Ammon's horn (tissue), 1 donor: ENCODE measurements around the gene PLCB1.

Experiments
- DNase-seq: peaks from one replicate; pipeline ENCODE4 v3.0.0-alpha.2; 2016; ENCODE audit warnings: low spot score

Gene PLCB1

DNA sequence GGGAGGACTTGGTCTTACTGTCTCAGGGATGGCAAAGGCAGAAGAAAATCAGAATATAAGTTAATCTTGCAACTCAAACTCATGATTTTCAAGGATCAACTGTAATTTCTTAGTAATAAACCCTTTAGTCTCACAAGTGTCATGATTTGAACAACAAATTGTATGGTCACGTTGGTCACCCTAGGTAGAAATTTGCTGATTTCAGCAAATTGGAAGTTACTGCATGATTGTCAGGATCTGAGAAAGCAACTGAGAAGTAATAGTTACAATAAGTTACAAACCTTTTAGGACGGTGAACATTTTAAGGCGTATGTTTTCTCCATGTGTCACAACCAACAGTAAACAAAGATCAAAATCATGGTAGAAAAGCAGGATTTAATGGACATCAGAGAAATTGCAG, 375.2 kb downstream of the PLCB1 start:
- no peak for DNase-seq

DNA sequence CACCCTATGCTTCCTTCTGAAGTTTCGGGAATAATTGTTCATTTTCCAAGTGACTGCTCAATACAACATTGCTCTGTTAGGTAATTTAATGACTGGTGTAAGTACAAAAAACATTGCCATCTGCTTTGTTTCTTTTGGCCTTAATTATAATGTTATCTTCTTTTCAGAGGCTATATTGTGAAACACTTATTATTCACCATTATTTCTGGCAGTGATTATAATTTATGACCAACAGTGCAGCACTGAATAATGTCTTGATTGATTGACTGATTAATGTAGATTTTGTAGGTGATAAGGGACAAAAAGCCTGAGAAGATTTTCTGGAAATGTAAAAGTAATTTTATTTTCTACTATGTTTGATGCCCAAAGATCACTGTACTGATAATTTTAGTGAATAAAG, 377.7 kb downstream of the PLCB1 start:
- no peak for DNase-seq

DNA sequence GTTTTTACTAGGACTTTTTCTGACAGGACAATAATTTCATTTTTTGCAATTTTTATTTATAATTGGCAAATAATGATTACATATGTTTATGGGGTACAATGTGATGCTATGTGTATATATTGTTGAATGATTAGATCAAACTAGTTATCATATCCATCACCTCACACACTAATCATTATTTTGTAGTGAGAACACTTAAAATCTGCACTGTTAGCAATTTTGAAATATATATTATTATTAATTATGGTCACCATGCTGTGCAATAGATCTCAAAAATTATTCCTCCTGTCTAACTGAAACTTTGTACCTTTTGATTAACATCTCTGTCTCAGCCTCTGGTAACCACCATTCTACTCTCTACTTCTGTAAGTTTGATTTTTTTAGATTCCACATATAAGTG, 378.7 kb downstream of the PLCB1 start:
- DNase-seq = no peak

DNA sequence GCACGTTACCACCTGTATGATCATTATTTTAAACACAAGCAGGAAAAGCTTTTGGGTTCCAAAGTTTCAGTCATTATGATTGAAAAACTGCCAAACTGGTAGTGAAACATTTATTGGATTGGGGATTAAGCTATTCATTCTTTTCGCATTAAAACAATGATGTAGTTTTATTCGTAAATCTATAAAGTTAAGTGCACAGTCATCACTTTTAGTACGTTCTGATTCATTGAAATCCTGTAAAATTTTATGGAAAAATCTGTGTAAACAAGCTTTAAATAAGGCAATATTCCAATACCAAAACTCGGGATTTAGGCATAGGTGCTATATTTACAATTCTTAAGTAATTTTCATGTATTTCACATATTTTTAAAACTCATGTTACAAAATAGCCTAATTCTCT, 379.9 kb downstream of the PLCB1 start:
- no peak for DNase-seq

DNA sequence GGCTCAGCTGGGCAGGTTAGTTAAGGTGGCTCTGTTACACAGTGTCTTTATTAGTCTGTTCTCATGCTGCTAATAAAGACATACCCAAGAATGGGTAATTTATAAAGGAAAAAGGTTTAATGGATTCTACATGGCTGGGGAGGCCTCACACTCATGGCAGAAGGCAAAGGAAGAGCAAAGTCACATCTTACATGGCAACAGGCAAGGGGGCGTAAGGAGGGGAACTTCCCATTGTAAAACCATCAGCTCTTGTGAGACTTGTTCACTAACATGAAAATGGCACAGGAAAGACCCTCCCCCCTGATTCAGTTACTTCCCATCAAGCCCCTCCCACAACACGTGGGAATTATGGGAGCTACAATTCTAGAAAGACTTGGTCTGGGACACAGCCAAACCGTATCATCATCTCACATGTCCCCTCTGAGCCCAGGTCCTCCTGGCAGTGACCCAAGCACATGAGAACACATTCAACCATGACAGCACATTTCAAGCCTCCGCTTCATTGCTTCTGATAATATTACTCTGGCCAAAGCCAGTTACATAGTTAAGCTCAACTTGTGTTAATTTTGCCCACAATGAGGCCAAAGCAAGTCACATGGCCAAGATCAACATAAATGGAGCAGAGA, 383.9 kb downstream of the PLCB1 start:
- no peak for DNase-seq

DNA sequence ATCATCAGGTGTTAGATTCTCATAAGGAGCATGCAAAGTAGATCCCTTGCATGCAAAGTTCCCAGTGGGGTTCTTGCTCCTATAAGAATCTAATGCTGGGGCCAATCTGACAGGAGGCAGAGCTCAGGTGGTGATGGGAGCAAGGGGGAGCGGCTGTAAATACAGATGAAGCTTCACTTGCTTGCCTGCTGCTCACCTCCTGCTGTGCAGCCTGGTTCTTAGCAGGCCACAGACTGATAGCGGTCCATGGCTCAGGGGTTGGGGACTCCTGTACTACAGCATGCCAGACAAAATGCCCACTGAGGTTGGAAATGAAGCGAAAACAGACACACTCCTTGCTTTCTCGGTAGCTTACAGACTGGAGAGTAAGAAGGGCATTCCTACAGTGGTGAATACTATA, 386.8 kb downstream of the PLCB1 start:
- DNase-seq = no peak

DNA sequence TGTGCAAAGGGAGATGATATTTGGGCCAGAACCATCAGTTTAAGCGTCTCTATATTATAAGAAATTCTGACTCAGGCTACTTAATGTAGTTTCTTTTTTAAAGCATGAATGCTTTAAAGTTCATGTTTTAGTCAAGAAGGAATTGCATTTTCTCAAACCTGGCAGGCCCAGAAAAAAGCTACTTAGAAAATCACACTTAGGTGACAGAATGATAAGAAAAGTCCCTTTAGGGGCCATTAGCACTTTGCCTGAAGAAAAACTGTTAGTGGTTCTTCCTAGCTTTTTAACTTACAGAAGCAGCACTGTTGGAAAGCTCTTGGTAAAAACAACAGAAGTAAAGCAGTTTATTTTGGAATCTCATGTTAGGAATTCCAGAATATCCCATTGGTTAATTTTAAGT, 387.8 kb downstream of the PLCB1 start:
- no peak for DNase-seq

DNA sequence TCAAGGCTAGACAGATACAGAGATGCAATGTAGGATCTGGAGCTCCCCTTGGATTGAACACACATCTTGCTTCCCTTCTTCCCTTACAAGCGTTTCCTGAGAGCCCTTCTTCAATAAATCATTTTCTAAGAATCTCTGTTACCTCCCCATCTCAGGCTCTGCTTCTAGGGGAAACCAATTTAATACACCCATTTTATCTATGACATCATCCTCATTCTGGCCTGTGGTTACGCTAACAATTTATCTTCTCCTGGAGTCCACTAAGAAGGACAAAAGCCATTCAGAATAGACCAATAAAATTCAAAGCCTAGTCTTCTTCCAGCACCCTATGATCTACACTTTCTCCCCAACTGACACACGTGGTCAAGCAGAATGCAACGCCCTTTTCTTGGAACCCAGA, 390.1 kb downstream of the PLCB1 start:
- DNase-seq = no peak

DNA sequence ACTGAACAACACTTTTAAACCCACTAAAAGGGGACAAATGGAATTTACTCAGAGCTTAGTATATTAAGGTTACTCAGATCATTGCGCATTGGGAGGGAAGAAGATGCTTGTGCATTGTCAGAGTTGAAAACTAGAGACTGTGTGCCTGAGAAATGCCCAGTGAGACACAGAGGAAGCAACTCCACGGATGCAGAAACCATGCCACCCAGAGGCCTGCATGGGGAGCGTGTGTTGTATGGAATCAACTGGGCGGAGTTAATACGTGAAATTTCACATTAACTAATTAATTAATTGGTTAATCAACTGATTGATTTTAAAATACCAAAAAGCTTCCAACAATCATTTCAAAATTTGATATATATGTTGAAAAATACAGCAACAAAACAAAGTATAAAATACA, 391.6 kb downstream of the PLCB1 start:
- no peak for DNase-seq

DNA sequence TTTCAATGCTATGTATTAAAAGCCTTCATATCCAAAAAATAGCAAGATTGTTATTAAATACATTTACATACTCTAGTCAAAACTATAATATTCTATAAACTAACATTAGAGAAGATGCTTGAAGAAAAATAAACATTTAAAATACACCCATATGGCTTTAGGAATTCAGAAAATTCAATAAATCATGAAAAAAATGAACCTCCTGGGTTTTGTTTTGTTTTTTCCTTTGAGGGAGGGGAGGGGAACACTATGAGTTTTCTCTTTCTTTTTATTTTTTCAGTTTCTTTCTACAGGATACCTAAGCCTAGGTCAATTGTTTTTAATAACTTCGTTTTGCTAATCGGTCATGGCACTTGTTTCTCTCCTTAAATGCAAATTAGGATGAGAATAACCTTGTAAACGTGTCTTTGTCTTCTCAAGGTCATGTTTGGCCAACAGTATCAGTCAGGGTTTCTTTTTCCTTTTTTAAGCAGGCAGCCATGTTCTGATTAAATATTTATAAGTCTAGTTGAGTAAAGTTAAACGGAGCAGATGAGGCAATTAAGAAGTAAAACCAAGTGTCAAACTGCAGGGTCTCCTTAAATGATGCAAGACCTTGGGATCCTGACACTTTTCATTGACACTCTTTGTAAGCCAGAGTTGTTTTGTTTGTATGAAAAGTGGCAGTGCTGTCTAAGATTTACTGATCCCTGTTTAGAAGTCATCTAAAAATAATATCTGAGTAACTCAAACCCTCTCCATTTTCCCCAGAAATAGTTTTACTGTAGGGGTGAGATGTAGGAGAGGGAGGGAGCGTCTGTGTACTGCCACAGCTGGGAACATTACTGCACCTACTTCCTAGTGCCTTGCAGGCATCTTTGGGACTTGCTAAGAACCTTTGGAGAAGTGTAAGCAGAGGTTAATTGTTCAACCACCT, 392.3 kb downstream of the PLCB1 start:
- DNase-seq = no peak

DNA sequence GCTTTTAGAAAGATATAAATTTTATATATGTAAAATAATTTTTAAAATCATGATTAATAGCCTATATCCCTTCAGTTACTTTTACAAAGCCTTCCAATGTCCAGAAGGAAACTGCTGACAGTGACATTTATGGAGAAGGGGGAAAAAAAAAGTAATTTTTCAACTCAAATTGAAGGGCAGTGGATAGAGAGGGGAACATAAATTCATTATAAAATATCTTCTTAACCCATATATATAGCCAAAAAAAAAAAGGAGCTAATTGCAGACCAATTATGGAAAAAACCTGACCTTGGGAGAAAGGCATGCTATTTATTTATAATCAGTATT, 392.9 kb downstream of the PLCB1 start:
- DNase-seq = no peak

DNA sequence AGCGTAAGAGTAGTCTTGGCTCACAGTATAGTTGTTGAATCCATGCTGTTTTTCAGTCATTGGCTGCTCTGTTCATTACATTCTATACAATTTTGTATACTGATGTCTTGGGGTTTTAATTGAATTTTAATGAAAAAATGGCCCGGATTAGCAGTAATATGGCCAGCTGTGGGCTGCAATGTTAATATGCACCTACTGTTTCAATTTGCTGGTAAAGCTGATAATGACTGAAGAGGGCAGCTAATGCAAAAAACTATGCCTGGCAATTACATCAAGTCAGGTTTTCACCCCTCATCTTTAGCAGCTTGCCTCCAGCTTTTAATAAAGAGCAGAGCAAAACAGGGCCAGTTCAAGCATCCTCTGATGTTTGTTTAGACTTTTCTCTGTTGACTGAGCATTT, 394.5 kb downstream of the PLCB1 start:
- no peak for DNase-seq

DNA sequence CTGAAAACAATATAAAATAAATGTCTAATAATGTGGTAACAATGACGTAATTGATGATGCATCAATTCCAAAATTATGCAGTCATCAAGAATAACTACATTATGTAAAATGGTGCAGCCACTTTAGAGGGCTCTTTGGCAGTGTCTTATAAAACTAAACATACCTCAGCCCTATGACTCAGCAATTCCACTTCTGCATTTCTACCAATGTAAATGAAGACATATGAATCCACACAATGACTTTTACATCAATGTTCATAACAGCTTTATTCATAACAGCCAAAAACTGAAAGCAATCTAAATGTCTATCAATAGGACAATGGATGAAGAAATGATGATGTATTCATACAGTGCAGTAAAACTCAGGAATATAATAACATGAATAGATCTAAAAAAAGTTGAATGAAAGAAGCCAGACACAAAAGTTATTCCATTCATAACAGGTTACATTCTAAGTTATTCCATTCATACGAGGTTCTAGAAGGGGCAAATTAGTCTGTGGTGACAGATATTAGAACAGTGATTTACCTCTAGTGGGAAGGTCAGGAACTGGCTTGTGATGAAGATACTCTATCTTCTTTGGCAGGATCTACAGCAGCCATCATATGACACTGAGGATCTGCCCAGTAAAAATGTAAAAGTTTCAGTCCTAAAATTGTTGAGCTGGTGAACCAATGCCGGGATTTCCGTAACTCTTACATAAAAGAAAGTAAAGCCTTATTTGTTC, 396.1 kb downstream of the PLCB1 start:
- DNase-seq = no peak

DNA sequence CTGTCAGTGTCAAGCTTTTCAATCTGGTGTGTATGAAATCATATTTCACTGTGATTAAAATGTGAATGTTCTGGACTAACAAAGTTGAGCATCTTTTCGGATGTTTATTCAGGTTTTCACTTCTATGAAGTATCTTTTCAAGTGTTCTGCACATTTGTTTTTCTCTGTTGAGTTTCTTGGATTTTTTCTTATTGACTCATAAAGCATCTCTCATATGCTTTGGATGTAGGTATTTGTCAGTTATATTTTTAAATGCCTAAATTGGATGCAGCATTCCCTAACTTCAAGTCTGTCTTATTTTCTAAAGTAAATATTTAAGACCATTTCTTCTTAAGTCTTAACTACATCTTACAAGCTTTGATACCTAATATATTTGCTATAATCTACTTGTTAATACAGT, 398.0 kb downstream of the PLCB1 start:
- no peak for DNase-seq

DNA sequence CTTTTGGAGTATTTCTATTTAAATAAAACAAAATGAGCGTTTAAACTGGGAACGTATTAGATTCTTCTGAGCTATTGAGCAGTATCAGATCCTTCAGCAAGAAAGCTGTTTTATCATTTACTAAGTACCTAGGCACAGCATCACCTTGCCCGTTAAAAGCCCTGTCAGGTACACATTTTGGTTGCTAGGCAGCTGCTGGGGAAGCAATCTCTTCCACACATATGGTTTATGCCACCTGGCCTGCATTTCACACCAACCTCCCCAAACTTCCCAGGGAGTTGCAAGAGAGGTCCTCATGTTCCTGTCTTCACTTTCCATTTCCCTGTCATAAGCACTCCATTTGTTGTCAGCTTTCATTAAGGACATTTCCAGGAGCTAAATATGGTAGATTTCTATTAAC, 400.1 kb downstream of the PLCB1 start:
- no peak for DNase-seq

DNA sequence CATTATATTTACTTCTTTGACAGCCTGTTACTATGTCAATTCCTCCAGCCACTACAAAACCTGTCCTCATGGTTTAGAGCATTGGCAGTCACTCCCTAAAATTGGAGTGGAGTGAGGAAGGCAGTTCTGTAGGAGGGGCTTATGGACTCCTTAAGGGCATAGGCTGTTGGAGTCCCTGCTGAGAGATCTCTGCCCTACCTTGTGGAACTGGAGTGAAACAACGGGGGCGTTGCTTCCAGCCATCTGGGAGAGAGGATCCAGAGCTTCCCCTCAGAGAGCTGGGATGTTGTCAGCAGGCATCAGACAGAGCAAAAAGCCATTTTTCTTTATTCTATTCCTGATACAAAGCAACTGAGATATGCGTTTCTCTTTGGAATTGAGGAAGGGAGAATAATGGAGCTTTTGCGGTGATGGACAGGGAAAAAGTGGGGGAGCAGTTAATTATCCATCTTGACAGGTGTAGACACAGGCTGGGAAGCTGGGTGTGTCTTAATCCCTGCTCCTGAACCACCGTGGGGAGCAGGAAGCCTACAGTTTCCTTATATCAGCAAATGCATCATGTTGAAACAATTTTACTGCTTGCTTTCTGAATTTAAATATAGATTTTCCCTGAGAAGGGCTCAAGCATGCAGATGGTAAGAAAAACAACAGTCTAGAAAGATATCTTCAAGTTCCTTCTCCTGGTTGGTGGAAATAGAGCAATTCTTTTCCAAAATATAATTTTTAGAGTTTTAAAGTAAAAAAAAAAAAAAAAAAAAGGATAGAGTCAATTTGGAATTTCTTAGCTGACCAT, 402.5 kb downstream of the PLCB1 start:
- DNase-seq = no peak

DNA sequence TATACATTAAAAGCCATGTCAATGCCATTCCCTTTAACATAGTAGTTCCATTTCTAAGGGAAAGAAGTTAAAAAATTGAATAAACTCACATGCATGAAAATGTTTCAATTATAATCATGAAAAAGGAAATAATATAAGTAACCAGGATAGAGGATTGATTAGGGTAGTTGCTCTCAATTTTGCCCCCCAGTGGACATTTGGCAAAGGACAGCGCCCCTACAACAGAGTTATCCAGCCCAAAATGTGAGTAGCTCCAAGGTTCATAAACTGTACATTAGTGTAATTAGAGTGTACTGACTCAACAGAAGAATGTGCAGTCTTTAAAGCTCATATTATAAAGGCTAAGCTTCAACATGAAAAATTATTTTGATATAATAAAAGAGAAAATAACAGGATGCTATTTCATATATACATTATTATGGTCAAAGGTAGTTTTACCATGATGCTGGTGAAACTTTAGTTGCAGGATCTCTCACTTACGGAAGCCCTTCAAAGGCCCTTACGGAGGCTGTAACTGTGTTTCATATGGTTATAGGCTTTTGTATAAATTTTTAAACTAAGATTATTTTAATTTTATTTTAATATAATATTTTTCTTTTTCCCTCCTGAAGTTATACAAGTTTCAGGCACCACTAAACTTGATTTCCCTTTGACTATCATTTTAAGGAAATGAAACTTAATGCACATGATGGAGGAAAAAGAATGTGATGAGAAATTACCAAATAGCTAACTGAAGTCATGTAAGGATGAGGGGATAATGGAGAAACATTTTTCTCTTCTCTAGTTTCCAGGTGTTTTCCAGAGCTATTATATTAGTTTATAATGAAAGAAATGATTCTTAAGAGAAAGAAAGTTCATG, 403.6 kb downstream of the PLCB1 start:
- DNase-seq = no peak

DNA sequence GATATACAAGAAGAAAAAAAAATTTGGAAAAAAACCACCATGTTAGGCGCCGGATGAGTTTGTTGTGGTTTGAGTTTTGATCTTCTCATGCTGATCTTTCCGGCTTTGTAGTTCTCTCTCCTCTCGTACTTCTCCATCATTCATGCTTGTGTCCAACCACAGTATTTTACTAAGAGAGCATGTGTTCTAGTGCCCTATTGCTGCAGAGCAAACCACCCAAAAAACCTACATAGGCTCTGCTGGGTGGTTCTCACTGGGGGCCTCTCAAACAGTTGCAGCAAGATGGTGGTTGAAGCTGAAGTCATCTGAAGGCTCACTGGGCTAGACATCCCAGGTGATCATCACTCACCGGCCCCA, 404.2 kb downstream of the PLCB1 start:
- DNase-seq = no peak

DNA sequence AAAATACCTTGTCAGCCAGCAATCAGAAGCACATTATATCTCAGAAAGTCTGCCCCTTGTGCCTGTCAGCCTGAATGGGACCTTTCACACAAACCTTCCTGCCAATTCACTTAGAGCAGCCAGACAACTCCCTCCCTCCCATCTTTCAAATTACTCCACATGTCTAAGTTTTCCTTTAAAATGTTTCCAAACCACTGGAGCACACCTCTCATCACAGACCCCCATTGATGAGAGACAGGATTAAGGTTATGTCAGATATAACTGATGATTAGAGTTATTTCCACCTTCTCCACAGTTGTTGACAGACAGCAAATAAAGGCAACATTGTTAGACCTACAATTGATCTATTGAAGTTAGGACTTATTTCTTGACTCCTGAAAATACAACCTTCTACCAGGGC, 408.4 kb downstream of the PLCB1 start:
- DNase-seq = no peak

DNA sequence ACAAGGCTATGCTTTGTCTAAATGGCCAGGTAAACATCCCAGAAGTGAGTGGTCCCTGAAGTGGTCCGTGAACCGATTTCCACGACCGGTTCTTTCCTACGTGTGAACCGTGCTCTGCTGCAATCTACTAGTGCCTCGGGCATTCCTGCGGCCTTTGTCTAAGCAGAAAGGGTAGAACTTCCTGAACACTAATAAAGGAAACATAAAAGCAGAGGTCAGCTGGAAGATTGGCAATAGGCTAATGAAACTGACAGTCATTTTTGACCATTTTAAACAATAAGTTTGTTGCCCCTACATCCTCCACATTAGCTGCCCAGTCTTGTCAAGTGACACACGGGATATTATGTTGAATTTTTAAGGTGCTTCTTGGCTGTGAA, 410.0 kb downstream of the PLCB1 start:
- no peak for DNase-seq

DNA sequence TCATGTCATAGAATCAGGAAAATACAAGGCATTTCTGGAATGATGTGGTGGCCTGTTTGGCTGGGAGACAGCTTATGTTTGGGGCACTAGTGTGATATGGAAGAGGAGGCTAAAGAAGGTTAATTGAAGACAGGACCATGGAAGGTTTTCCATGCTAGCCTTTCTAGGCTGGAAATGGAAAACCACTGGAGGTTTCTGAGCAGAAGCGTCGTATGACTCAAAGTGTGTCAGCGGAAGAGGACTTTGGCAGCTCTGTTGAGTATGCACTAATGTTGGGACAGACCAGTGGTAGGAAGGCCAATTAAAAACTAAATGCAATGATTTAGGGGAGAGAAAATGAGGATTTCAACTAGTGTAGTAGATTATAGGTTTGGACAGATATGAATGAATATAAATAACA, 413.1 kb downstream of the PLCB1 start:
- no peak for DNase-seq
